ENCODE measurements around the gene PTPRF. TPM values are rescaled to one million over a fixed set of nuclear protein-coding genes. Genes with fewer than 3 reads are reported as not detected.
A peak's percentile ranks its signal among the peaks of the same experiment; 100 is the strongest.

Gene PTPRF
- total and polyA plus RNA-seq, 12 donors: 1.7 to 10.3 (median 4.5) TPM

GRCh38 chr1:43613075-43613942 is 82.6 kb downstream of the PTPRF start:
- Histone ChIP-seq H3K4me1 (no peaks in the 10 kb centered on the region), H3K36me3 (no peaks in the 10 kb centered on the region), H3K9me3 (no peaks in the 10 kb centered on the region), H3K4me3 (no peak overlapping the region), H3K27me3 (no peaks in the 10 kb centered on the region), H3K27ac (no peak overlapping the region)
- DNase-seq (no peak), ATAC-seq (peak in 1 of 8 donors; percentile 23)
- 93% methylated on average over 22 of the region's 22 CpGs for WGBS, 2 donors
- intact Hi-C loops (cut with DNase I): loop anchor here in 1 of 10 donors (10.0 kb wide), 1 partner anchor 389 kb away; no protein-coding TSS in a partner anchor
- TF ChIP-seq CTCF (IDR thresholded peaks at IDR 0.05): no peak

- Histone ChIP-seq H3K4me1 (no peaks in the 10 kb centered on the region), H3K9me3 (no peaks in the 10 kb centered on the region), H3K36me3 (no peaks in the 10 kb centered on the region), H3K4me3 (no peak overlapping the region), H3K27me3 (no peaks in the 10 kb centered on the region), H3K27ac (no peak overlapping the region)
- no peak for DNase-seq
- 92 to 93% methylated on average over 11 of the region's 11 CpGs for WGBS, 2 donors
- ATAC-seq: no peak
- intact Hi-C loops (cut with DNase I): loop anchor here in 1 of 10 donors (10.0 kb wide), 1 partner anchor 389 kb away; no protein-coding TSS in a partner anchor
- TF ChIP-seq CTCF (IDR thresholded peaks at IDR 0.05): no peak
Measured at GRCh38 chr1:43614211-43614610, 83.5 kb downstream of the PTPRF start.

DNA sequence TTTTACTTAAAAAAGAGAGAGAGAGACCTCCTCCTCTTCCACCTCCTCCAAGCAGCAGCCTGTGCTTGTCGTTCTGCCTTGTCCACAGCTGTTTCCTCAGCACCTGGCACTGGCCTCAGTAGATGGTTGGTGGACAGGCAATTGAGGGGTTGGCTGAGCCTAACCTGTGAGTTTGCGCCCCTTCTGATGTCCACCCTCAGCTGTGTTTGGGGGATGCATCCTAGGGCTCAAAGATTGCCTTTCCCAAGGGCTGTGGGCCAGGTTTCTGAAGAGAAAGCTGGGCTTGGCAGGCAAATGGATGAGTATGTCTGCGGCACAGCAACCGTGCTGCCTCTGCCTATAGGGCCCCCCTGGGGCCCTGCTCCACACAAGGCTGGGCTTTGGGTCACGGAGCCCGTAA is 84.2 kb downstream of the PTPRF start:
- H3K27me3 ChIP-seq: no peaks in the 10 kb centered on the region
- DNase-seq (no peak), ATAC-seq (no peak)
- no peaks in the 10 kb centered on the region for H3K4me1 ChIP-seq
- no peak for TF ChIP-seq CTCF (IDR thresholded peaks at IDR 0.05)
- H3K9me3 ChIP-seq: no peaks in the 10 kb centered on the region
- no peak overlapping the region for H3K27ac ChIP-seq
- no peaks in the 10 kb centered on the region for H3K36me3 ChIP-seq
- WGBS, 2 donors: 85 to 92% methylated on average over 6 of the region's 6 CpGs
- intact Hi-C loops (cut with DNase I): loop anchor here in 1 of 10 donors (10.0 kb wide), 1 partner anchor 390 kb away; no protein-coding TSS in a partner anchor
- no peak overlapping the region for H3K4me3 ChIP-seq

DNA sequence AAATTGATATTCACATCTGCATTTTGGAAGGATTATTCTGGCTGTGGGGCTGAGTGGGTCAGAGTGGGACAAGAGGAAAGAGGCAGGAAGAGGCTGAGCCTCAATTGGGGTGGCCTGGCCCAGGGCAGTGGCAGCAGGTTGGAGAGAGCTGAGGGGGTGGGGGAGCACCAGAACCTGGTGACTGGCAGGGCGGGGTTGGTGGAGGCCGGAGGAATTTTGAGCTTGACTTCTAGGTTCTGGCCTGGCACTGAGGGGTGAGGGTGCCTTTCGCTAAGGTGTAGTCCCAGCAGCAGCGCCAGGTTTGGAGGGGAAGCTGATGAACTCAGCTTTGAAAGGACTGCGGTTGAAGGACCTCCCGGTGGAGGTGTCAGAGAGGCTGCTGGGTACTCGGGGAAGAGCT is 85.7 kb downstream of the PTPRF start:
- intact Hi-C loops (cut with DNase I): loop anchor here in 1 of 10 donors (10.0 kb wide), 1 partner anchor 392 kb away; no protein-coding TSS in a partner anchor
- H3K4me3 ChIP-seq: no peak overlapping the region
- no peak for ATAC-seq
- H3K4me1 ChIP-seq: no peaks in the 10 kb centered on the region
- H3K27ac ChIP-seq: no peak overlapping the region
- no peaks in the 10 kb centered on the region for H3K27me3 ChIP-seq
- H3K36me3 ChIP-seq: no peaks in the 10 kb centered on the region
- WGBS, 2 donors: 93% methylated on average over 7 of the region's 7 CpGs
- no peaks in the 10 kb centered on the region for H3K9me3 ChIP-seq
- no peak for DNase-seq
- TF ChIP-seq CTCF (IDR thresholded peaks at IDR 0.05): no peak
